GM08714 (cell line): ENCODE measurements around the gene IMMP1L.

Source experiments
- H3K4me3 ChIP-seq: fragments of 200-500 bp; sonication (Bioruptor generic); 2 replicates; pipeline ENCODE4 v1.5.1; 2014; ENCODE audit warnings: mild to moderate bottlenecking, low read length, inconsistent platforms
- ZNF274 ChIP-seq: IDR thresholded peaks from 2 replicates; pipeline ENCODE4 v1.6.1; 2012; ENCODE audit warnings: mild to moderate bottlenecking, low read depth, low read length

Gene IMMP1L

GRCh38 chr11:31492320-31492913 lies 17.0 kb downstream of the IMMP1L start:
- no peak for TF ChIP-seq ZNF274
- no peak overlapping the region for H3K4me3 ChIP-seq

- no peak overlapping the region for H3K4me3 ChIP-seq
- no peak for TF ChIP-seq ZNF274
Measured at GRCh38 chr11:31487848-31488247, 21.6 kb downstream of the IMMP1L start.

GRCh38 chr11:31484497-31484896 lies 24.9 kb downstream of the IMMP1L start:
- no peak for TF ChIP-seq ZNF274
- H3K4me3 ChIP-seq, result no peak overlapping the region

GRCh38 chr11:31480930-31481329 lies 28.5 kb downstream of the IMMP1L start:
- TF ChIP-seq ZNF274, result no peak
- no peak overlapping the region for H3K4me3 ChIP-seq

- TF ChIP-seq ZNF274, result no peak
- no peak overlapping the region for H3K4me3 ChIP-seq
Measured at GRCh38 chr11:31479066-31479465, 30.4 kb downstream of the IMMP1L start.

- TF ChIP-seq ZNF274, result no peak
- no peak overlapping the region for H3K4me3 ChIP-seq
Measured at GRCh38 chr11:31478223-31478590, 31.2 kb downstream of the IMMP1L start.

GRCh38 chr11:31477528-31478222 lies 31.7 kb downstream of the IMMP1L start:
- no peak overlapping the region for H3K4me3 ChIP-seq
- no peak for TF ChIP-seq ZNF274

GRCh38 chr11:31474083-31474482 lies 35.3 kb downstream of the IMMP1L start:
- no peak overlapping the region for H3K4me3 ChIP-seq
- no peak for TF ChIP-seq ZNF274

GRCh38 chr11:31464436-31464835 lies 45.0 kb downstream of the IMMP1L start:
- no peak overlapping the region for H3K4me3 ChIP-seq
- TF ChIP-seq ZNF274, result no peak

- TF ChIP-seq ZNF274, result no peak
- no peak overlapping the region for H3K4me3 ChIP-seq
Measured at GRCh38 chr11:31455177-31455576, 54.2 kb downstream of the IMMP1L start.

- no peak overlapping the region for H3K4me3 ChIP-seq
- no peak for TF ChIP-seq ZNF274
Measured at GRCh38 chr11:31450841-31451240, 58.6 kb downstream of the IMMP1L start.

- no peak for TF ChIP-seq ZNF274
- H3K4me3 ChIP-seq, result no peak overlapping the region
Measured at GRCh38 chr11:31449040-31449439, 60.4 kb downstream of the IMMP1L start.

GRCh38 chr11:31445621-31446020 lies 63.8 kb downstream of the IMMP1L start:
- no peak for TF ChIP-seq ZNF274
- no peak overlapping the region for H3K4me3 ChIP-seq

- no peak for TF ChIP-seq ZNF274
Measured at GRCh38 chr11:31443802-31444201, 65.6 kb downstream of the IMMP1L start.

GRCh38 chr11:31442086-31442485 lies 67.3 kb downstream of the IMMP1L start:
- H3K4me3 ChIP-seq, result no peak overlapping the region
- no peak for TF ChIP-seq ZNF274

More at GRCh38 chr11:31443802-31444201, 65.6 kb downstream of the IMMP1L start:
- H3K4me3 ChIP-seq, result no peak overlapping the region

GRCh38 chr11:31441296-31441695 lies 68.1 kb downstream of the IMMP1L start:
- no peak overlapping the region for H3K4me3 ChIP-seq
- TF ChIP-seq ZNF274, result no peak
